CD4-positive, alpha-beta T cell (primary cell): ENCODE data around the gene AKAP7. TPM values are rescaled to one million over a fixed set of nuclear protein-coding genes. Genes with fewer than 3 reads are reported as not detected.

Source experiments
- ATAC-seq: fragments of 200-7000 bp; cut with Tn5 transposase; one replicate; pipeline ENCODE4 v1.10.0; 2022; ENCODE audit warnings: mild to moderate bottlenecking; ENCODE audit not compliant: poor library complexity
- CTCF ChIA-PET: fragments of 350-600 bp; sonication (Branson Sonifier 250); formaldehyde crosslinking; loops from one replicate; lab custom pipeline; 2021; ENCODE audit warnings: antibody characterized with exemption, inconsistent platforms; lab: Charles Lee
- POLR2A ChIA-PET: fragments of 350-600 bp; sonication (Branson Sonifier 250); formaldehyde crosslinking; loops from one replicate; lab custom pipeline; 2021; ENCODE audit warnings: antibody characterized with exemption, inconsistent platforms; lab: Charles Lee
- DNase-seq, 14 experiments: peaks; one replicate each; pipeline ENCODE4 v3.0.0-alpha.2; 2013 to 2020; ENCODE audit warnings: mixed read lengths in 2 of 14
- H3K27ac ChIP-seq, 2 donors: one replicate each; pipeline versions ENCODE4 v1.5.1 to v1.7.0; 2013; ENCODE audit warnings: low read length in 2 of 2, low read depth in 1 of 2, mild to moderate bottlenecking in 1 of 2
- H3K27me3 ChIP-seq, 2 experiments: 1 replicate in 1 of 2; 2 replicates in 1 of 2; pipeline versions ENCODE4 v1.6.1 to v1.7.0; 2013; ENCODE audit warnings: low read length in 2 of 2, control low read depth in 1 of 2, mild to moderate bottlenecking in 1 of 2, moderate library complexity in 1 of 2; ENCODE audit not compliant: insufficient read depth in 2 of 2, control insufficient read depth in 1 of 2
- H3K36me3 ChIP-seq: one replicate; pipeline ENCODE4 v1.6.1; 2013; ENCODE audit warnings: low read length, control low read depth; ENCODE audit not compliant: insufficient read depth
- H3K4me1 ChIP-seq: one replicate; pipeline ENCODE4 v1.6.1; 2013; ENCODE audit warnings: low read length, control low read depth; ENCODE audit not compliant: insufficient read depth
- H3K4me3 ChIP-seq: one replicate; pipeline ENCODE4 v1.5.1; 2013; ENCODE audit warnings: mild to moderate bottlenecking, low read length, moderate library complexity
- H3K9me3 ChIP-seq, 2 experiments: 1 replicate in 1 of 2; 2 replicates in 1 of 2; pipeline versions ENCODE4 v1.6.1 to v1.7.0; 2013; ENCODE audit warnings: low read length in 2 of 2, mild to moderate bottlenecking in 2 of 2, control low read depth in 1 of 2, moderate library complexity in 1 of 2; ENCODE audit not compliant: control insufficient read depth in 1 of 2, insufficient read depth in 1 of 2
- H3K27ac Mint-ChIP-seq: one replicate; pipeline ENCODE4 v1.8.0; 2020; ENCODE audit warnings: mixed read lengths
- H3K27me3 Mint-ChIP-seq: one replicate; pipeline ENCODE4 v1.8.0; 2021; ENCODE audit warnings: mixed read lengths
- H3K36me3 Mint-ChIP-seq: one replicate; pipeline ENCODE4 v1.8.0; 2021; ENCODE audit warnings: low read depth, mixed read lengths
- H3K4me1 Mint-ChIP-seq: one replicate; pipeline ENCODE4 v1.8.0; 2021; ENCODE audit warnings: low read depth, mixed read lengths
- H3K4me3 Mint-ChIP-seq: one replicate; pipeline ENCODE4 v1.8.0; 2020; ENCODE audit warnings: mild to moderate bottlenecking, mixed read lengths
- H3K9me3 Mint-ChIP-seq: one replicate; pipeline ENCODE4 v1.8.0; 2020; ENCODE audit warnings: mixed read lengths
- CTCF ChIP-seq: fragments of 200-600 bp; IDR thresholded peaks from one replicate; pipeline ENCODE4 v1.8.0; 2022; ENCODE audit warnings: antibody characterized with exemption, mild to moderate bottlenecking
- intact Hi-C, 2 experiments: fragments of 100-400 bp; cut with DNase I in 1 of 2; cut with micrococcal nuclease in 1 of 2; formaldehyde crosslinking; loops; one replicate each; pipeline versions ENCODE4 v1.15.1 to v1.9.0; 2023 to 2025; cut with DNase I, micrococcal nuclease
- total RNA-seq, 174 experiments: library from RNA in 2 of 174; stranded (reverse) in 2 of 174; gene quantifications; one replicate each; pipeline ENCODE4 v1.2.3 and lab custom pipeline; 2021 to 2026

Gene AKAP7
- total RNA-seq, 2 experiments from 2014 or later = 9.1 to 12.2 TPM

GRCh38 chr6:131163886-131164285 is 28.6 kb downstream of the AKAP7 start:
- H3K27ac Mint-ChIP-seq = no peak overlapping the region
- Histone ChIP-seq H3K27me3 (no peaks in the 10 kb centered on the region), H3K4me3 (no peak overlapping the region), H3K4me1 (no peaks in the 10 kb centered on the region), H3K36me3 (no peaks in the 10 kb centered on the region), H3K9me3 (no peaks in the 10 kb centered on the region), H3K27ac (no peak overlapping the region)
- TF ChIP-seq CTCF = no peak
- intact Hi-C loops = no loop called here
- no peak for DNase-seq
- no peaks in the 10 kb centered on the region for H3K9me3 Mint-ChIP-seq
- CTCF ChIA-PET = interaction anchor here (1.6 kb wide), 1 partner anchor 19 kb away, joined by 4 read pairs; no protein-coding TSS in a partner anchor
- H3K4me3 Mint-ChIP-seq = no peak overlapping the region
- H3K27me3 Mint-ChIP-seq = no peaks in the 10 kb centered on the region
- POLR2A ChIA-PET = no interaction called here
- H3K36me3 Mint-ChIP-seq = peaks cover 37% of the 10 kb centered on the region
- ATAC-seq = no peak
- H3K4me1 Mint-ChIP-seq = no peaks in the 10 kb centered on the region

- CTCF ChIA-PET = no interaction called here
Measured at GRCh38 chr6:131164506-131164905, 29.2 kb downstream of the AKAP7 start.

GRCh38 chr6:131167773-131168172 is 32.5 kb downstream of the AKAP7 start:
- intact Hi-C loops = no loop called here
- ChIA-PET POLR2A (no interaction called here), CTCF (no interaction called here)
- no peak overlapping the region for H3K27ac ChIP-seq
- H3K36me3 ChIP-seq = no peaks in the 10 kb centered on the region
- Mint-ChIP-seq H3K27me3 (no peaks in the 10 kb centered on the region), H3K27ac (no peak overlapping the region), H3K4me1 (no peaks in the 10 kb centered on the region), H3K4me3 (no peak overlapping the region), H3K36me3 (peaks cover 54% of the 10 kb centered on the region), H3K9me3 (no peaks in the 10 kb centered on the region)
- TF ChIP-seq CTCF = no peak
- ATAC-seq = no peak
- no peaks in the 10 kb centered on the region for H3K9me3 ChIP-seq
- no peak overlapping the region for H3K4me3 ChIP-seq
- no peak for DNase-seq
- no peaks in the 10 kb centered on the region for H3K27me3 ChIP-seq
- H3K4me1 ChIP-seq = no peaks in the 10 kb centered on the region

More at GRCh38 chr6:131164506-131164905, 29.2 kb downstream of the AKAP7 start:
- Histone ChIP-seq H3K9me3 (no peaks in the 10 kb centered on the region), H3K36me3 (no peaks in the 10 kb centered on the region), H3K4me1 (no peaks in the 10 kb centered on the region), H3K4me3 (no peak overlapping the region), H3K27ac (no peak overlapping the region), H3K27me3 (no peaks in the 10 kb centered on the region)
- H3K4me1 Mint-ChIP-seq = no peaks in the 10 kb centered on the region
- no peaks in the 10 kb centered on the region for H3K9me3 Mint-ChIP-seq
- TF ChIP-seq CTCF = no peak
- H3K27me3 Mint-ChIP-seq = no peaks in the 10 kb centered on the region
- POLR2A ChIA-PET = no interaction called here
- H3K4me3 Mint-ChIP-seq = no peak overlapping the region
- intact Hi-C loops = no loop called here
- DNase-seq = no peak
- no peak overlapping the region for H3K27ac Mint-ChIP-seq
- ATAC-seq = no peak
- H3K36me3 Mint-ChIP-seq = peaks cover 43% of the 10 kb centered on the region
